Measurements from ENCODE around the gene MAPK1IP1L.
"Not testable (repeated sequence)": the region's sequence is repeated elsewhere in the genome, so short reads cannot be mapped to it uniquely, and the experiment has no call there.

The MAPK1IP1L gene
- long read RNA-seq, donor 1, partial matches to known transcripts: 101 of 119 reads
- long read RNA-seq, donor 1, other reads (novel, unspliced or antisense): 15 of 119 reads
- long read RNA-seq, donor 2, transcript MAPK1IP1L-203 (2 exons, 565 nt): major isoform, 5 of 111 reads
- long read RNA-seq, donor 2, partial matches to known transcripts: 95 of 111 reads
- long read RNA-seq, donor 2, other reads (novel, unspliced or antisense): 11 of 111 reads
- long read RNA-seq, donor 3, partial matches to known transcripts: 65 of 85 reads
- long read RNA-seq, donor 3, other reads (novel, unspliced or antisense): 18 of 85 reads
- long read RNA-seq, donor 4, partial matches to known transcripts: 117 of 137 reads
- long read RNA-seq, donor 4, other reads (novel, unspliced or antisense): 18 of 137 reads
- long read RNA-seq, donor 5, partial matches to known transcripts: 62 of 117 reads
- long read RNA-seq, donor 5, other reads (novel, unspliced or antisense): 51 of 117 reads
- long read RNA-seq, donor 6, partial matches to known transcripts: 57 of 130 reads
- long read RNA-seq, donor 6, other reads (novel, unspliced or antisense): 71 of 130 reads
- long read RNA-seq, donor 7: 0 reads
- long read RNA-seq, donor 8, transcript MAPK1IP1L-203 (2 exons, 565 nt): major isoform, 6 of 160 reads
- long read RNA-seq, donor 8, partial matches to known transcripts: 134 of 160 reads
- long read RNA-seq, donor 8, other reads (novel, unspliced or antisense): 20 of 160 reads

- peak; percentile 100 for DNase-seq
These were observed at the start of gene MAPK1IP1L for GRCh38 chr14:55051423-55052268. Gene MAPK1IP1L, plus strand, starts transcription at chr14:55051647. Its CDS starts 10,037 bp downstream, at chr14:55061684.

- no peak for DNase-seq
These were observed 46.4 kb upstream of the MAPK1IP1L start for GRCh38 chr14:55005071-55005470.

- no peak for DNase-seq
These were observed 36.4 kb upstream of the MAPK1IP1L start for GRCh38 chr14:55015006-55015405.

DNA sequence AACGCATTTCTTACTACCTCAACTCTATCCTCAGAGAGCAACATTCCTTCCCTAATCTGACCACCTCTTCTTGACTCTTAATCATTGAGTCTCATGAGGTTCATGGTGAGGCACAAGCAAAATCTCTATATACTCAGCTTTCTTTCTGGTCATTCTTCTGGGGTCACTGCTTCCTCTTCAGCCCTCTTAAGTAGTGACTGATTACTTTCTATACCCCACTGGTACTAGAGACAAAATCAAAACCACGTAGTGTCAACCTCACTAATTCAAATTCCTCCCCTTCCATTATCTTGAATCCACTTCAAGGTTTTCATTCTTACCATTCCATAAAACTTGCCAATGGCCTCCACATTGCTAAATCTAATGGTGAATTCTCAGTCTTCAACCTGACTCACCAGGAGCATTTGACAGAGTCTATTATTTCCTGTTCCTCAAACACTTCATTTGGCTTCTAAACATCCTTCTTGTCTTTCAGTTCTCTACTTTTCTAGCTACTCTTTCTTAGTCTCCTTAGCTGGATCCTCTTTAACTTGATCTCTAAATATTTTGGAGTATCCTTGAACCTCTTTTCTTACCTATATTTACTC lies 31.4 kb upstream of the MAPK1IP1L start:
- DNase-seq: no peak

- DNase-seq: not testable (repeated sequence)
These were observed 27.1 kb upstream of the MAPK1IP1L start for GRCh38 chr14:55024365-55024764.

GRCh38 chr14:55025948-55026347 lies 25.5 kb upstream of the MAPK1IP1L start:
- DNase-seq: no peak

- no peak for DNase-seq
These were observed 25.0 kb upstream of the MAPK1IP1L start for GRCh38 chr14:55026441-55026792.

GRCh38 chr14:55026793-55027561 lies 24.5 kb upstream of the MAPK1IP1L start, which contains the start of the genes SOCS4 and WDHD1:
Gene SOCS4, plus strand, starts transcription at chr14:55027236. Its CDS starts 15,806 bp downstream, at chr14:55043042.
Gene WDHD1, minus strand, starts transcription at chr14:55027099. Its CDS starts 312 bp downstream, at chr14:55026787.
- DNase-seq: peak; percentile 97

GRCh38 chr14:55028066-55028465 lies 23.4 kb upstream of the MAPK1IP1L start:
- peak; percentile 29 for DNase-seq

DNA sequence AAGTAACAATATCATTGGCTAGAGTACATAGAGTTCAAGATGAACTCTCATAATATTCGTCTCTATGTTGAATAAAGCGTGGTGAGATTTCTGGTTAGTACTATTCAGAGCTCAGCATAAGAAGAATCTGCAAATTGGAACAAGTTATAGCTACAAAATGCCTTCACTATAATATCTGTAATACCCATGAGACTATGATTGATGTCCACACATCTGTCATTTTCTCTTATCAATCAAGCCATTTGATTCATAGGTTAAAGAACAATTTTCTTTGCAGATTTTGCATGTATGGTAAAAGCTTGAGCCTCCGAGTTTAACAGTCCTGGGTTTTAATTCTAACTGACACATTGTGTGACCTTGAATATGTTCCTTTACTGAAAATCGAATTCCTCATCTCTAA lies 23.0 kb upstream of the MAPK1IP1L start:
- no peak for DNase-seq

DNA sequence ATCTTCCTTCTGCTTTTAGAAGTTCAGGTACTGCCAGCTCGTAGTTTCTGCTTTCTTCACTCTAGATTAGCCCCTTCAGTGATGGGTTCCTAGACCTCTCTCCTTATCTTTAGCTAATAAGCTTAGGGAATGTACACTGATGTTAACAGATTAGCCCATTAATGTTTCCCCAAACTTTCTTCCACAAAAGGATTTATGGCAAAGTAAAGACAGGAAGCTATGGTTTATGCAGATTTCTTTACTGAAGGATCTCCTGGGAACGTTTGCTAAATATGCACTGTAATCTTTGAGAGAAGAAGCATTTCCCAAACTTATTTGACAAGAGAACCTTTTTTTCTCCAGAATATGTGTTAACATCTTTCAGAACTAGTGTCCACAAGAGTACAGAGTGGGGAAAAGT lies 20.3 kb upstream of the MAPK1IP1L start:
- DNase-seq: no peak

DNA sequence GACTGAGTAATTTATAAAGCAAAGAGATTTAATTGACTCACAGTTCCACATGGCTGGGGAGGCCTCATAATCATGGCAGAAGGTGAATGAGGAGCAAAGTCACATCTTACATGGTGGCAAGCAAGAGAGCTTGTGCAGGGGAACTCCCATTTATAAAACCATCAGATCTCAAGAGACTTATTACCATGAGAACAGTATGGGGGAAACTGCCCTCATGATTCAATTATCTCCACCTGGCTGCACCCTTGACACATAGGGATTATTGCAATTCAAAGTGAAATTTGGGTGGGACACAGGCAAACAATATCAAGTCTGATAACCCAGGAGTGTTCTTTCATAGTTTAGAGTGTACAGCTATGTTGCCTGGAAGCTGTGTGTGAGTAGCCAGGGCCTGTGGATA lies 13.5 kb upstream of the MAPK1IP1L start:
- not testable (repeated sequence) for DNase-seq

GRCh38 chr14:55038708-55039107 lies 12.7 kb upstream of the MAPK1IP1L start:
- no peak for DNase-seq

GRCh38 chr14:55043528-55043927 lies 7.9 kb upstream of the MAPK1IP1L start:
- DNase-seq: no peak

DNA sequence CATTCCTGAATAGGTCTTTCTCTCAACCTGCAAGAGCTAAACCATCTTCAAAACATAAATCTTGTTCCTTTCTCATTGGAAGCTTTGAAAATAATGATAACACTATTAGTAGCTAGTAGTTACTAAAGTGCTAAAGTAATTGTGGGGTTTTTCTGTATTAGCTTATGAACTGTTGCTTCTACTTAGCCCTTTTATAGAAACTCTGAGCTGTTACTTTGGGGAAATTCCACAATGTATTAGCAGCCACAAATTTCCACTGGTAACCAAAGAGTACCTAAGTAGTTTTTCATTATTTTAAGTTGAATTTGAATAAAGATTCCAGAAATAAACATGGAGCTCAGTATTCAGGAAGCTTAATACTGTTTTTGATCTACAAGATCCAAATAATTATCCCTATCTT lies 6.4 kb upstream of the MAPK1IP1L start:
- DNase-seq: no peak

DNA sequence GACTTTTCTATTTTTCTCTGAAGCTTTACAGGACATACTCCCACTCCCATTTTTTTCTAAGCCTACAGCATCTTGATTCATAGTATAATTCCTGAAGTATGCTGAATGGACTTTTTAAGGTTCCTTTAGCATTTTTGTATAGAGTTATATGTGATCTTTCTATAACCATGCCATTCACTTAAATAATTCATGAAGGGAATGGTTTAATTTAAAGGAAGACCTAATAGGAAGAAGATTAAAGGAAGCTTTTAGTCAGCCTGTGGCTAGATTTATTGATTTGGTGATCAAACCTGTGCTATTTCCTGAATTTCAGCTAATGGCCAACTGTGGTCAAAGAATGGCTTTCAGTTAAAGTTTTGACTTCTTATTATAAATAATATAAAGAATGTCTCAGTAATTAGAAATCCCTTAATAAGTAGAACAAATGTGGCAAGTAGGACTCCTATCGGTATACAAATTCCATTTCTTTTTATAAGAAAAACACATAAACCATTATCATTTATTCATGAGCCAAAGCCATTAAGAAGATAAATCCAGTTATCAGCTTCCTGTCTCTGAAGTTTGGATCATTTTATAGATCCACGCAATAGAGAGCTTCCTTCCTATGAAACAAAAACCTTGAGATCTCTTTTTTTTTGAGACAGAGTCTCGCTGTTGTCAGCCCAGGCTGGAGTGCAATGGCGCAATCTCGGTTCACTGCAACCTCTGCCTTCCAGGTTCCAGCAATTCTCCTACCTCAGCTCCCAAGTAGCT lies 4.0 kb upstream of the MAPK1IP1L start:
- no peak for DNase-seq

DNA sequence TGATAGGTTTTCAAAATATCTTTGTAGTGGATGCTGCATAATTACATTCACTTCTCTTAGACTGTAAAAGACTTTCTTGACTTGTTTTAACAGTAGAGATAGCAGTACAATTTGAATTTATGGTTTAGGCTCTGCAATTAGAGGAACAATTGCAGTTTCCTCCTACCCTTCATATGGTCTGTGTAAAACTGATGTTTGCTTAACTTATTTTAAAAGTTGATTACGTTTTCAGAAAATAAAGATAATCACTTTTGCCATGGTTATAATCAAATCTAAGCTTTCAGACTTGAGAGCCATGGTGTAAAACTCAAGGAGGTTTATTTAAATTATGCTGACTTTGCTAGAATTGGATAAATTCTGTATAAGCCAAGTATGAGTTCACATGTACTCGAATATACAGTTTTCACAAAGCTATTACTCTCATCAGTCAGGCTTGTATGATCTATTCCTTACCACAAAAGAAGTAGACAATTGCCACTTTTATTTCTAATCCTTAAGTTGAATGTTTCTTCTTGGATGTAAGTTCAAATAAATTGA lies 2.5 kb upstream of the MAPK1IP1L start:
- no peak for DNase-seq

DNA sequence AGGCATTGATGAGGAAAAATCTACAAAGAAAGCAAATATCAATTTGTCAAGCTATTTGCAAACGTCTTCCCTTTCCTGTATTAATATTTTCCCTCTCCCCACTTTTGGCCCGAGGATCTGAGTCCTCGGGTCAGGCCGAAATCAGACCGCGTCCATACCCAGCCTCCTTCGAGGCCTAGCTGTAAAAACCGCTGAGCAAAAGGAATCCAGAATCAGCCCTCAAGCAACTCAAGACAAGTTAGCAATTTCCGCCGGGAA lies 353 bp upstream of the MAPK1IP1L start:
- DNase-seq: no peak

DNA sequence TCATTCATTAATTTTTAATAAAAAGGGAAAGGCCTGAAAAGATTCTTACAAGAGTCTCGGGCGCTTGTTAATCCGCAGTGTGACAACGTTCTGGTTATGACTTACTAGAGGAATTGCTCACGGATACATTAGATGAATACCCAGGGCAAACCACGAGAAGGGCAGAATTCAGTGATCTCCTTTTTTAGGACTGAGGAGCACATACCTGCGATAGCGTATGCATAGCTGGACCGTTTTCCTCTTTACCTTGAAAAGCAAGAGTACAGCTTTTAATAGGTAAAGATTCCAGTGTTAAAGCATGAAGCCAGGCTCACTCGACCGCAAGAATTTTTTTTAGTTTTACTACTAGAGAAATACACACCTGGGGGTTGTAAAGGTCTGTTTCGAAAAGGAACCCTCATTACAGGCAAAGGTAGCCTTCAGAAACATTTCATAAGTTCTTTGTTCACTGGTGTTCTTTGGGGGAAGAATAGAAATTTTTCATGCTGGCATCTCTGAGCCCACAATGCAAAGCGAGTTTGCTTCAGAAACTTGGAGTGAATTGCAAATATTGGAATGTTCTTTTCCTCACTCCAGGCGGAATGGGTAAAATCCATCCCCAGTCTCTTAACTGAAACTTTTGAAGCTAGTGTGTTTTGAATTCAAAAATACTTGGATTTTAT lies 953 bp downstream of the MAPK1IP1L start:
- no peak for DNase-seq

DNA sequence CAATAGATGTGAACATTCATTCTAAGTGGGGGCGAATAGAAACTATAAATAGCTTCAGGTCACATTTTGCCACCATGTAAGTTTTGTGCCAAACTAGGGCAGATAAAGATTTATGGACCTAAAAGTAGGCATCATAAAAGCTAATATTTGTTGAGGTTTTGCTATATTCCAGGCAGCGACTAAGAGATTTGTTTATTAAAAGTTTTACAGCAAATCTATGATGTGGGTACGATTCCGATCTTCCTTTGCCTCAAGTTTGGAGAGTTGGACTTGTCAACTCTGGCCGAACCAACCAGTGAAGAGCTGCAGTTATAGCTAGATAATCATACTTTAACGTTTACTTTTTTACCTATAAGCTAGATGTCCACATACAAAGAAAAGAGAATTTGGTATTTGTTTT lies 1.6 kb downstream of the MAPK1IP1L start:
- no peak for DNase-seq
